Endothelial cell of umbilical vein (primary cell): ENCODE data around the gene TRAF1. TPM values are rescaled to one million over a fixed set of nuclear protein-coding genes. Genes with fewer than 3 reads are reported as not detected.

Source experiments
- polyA plus RNA-seq, 4 experiments: library from polyadenylated mRNA; depleted of rRNA in 3 of 4; stranded (reverse) in 3 of 4; unstranded in 1 of 4; fragments of >200 nt; gene quantifications; 2 replicates each; pipeline versions ENCODE4 v1.2.1 to v1.2.3, GENCODE V29; 2011 to 2012; ENCODE audit warnings: missing spikeins in 1 of 4
- total RNA-seq: library from RNA; stranded (reverse); gene quantifications from 2 replicates; pipeline ENCODE4 v1.2.3, GENCODE V29; 2021

The TRAF1 gene
- total and polyA plus RNA-seq, 2 donors (not counting 3 experiments of a cell fraction or from before 2014, with no cell fraction given): 2.0 to 2.6 TPM

Other genes starting within 250 kb of the TRAF1 start
- gene MEGF9, start 212.3 kb downstream of the TRAF1 start, total RNA-seq: 11.1 and 13.0 TPM in 2 replicates
- gene MEGF9, start 212.3 kb downstream of the TRAF1 start, polyA plus RNA-seq: 3.5 and 4.0 TPM in 2 replicates
- gene FBXW2, start 133.4 kb downstream of the TRAF1 start, total RNA-seq: 70.2 and 72.3 TPM in 2 replicates
- gene FBXW2, start 133.4 kb downstream of the TRAF1 start, polyA plus RNA-seq: 23.9 and 32.5 TPM in 2 replicates
- gene PSMD5, start 83.9 kb downstream of the TRAF1 start, total RNA-seq: 62.2 and 70.2 TPM in 2 replicates
- gene PSMD5, start 83.9 kb downstream of the TRAF1 start, polyA plus RNA-seq: 15.9 and 20.4 TPM in 2 replicates
- 138 and 153 TPM in 2 replicates for gene PHF19, start 49.6 kb downstream of the TRAF1 start, total RNA-seq
- gene PHF19, start 49.6 kb downstream of the TRAF1 start, polyA plus RNA-seq: 101 and 102 TPM in 2 replicates
- gene C5, start 123.5 kb upstream of the TRAF1 start, total RNA-seq: 1.6 and 1.8 TPM in 2 replicates
- gene C5, start 123.5 kb upstream of the TRAF1 start, polyA plus RNA-seq: 0.79 and 1.0 TPM in 2 replicates
- gene CNTRL, start 148.2 kb upstream of the TRAF1 start, total RNA-seq: 21.8 and 22.0 TPM in 2 replicates
- 5.4 and 6.1 TPM in 2 replicates for gene CNTRL, start 148.2 kb upstream of the TRAF1 start, polyA plus RNA-seq